Lung microvascular endothelial cell (primary cell): ENCODE results near the gene ASB11. TPM values are rescaled to one million over a fixed set of nuclear protein-coding genes. Genes with fewer than 3 reads are reported as not detected.
A peak's percentile ranks its signal among the peaks of the same experiment; 100 is the strongest.

Experiments
- DNase-seq, 2 donors: peaks; one replicate each; pipeline versions ENCODE4 v3.0.0 to v3.0.0-alpha.2; 2010; ENCODE audit warnings: low read depth in 2 of 2
- total RNA-seq: library from RNA; depleted of rRNA; stranded (reverse); fragments of >200 nt; gene quantifications from 2 replicates; pipeline ENCODE4 v1.2.1, GENCODE V29; 2014

ASB11 gene, protein sequence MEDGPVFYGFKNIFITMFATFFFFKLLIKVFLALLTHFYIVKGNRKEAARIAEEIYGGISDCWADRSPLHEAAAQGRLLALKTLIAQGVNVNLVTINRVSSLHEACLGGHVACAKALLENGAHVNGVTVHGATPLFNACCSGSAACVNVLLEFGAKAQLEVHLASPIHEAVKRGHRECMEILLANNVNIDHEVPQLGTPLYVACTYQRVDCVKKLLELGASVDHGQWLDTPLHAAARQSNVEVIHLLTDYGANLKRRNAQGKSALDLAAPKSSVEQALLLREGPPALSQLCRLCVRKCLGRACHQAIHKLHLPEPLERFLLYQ
- not detected in 2 replicates for total RNA-seq

DNA sequence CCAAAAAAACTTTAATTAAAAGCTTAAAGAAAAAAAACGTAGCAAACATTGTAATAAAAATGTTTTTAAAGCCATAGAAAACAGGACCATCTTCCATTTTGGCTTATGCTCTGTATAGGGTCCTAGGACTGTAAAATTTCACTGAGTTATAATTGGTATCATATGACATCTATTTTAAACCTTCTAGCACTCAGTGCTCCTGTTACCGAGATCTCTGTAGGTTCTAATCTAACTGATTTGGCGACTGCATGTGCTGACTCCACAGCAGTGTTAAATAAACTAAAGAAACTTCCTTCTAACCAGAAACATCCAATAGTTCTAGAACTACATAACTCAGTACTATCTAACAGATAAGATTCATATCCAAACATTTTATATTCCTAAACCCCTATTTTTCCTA lies at the start of gene ASB11:
TSS of gene ASB11 (minus strand) at position 132 of the 400 bp plus-strand sequence. CDS start at position 97, 35 bp downstream.
- DNase-seq: no peak

DNA sequence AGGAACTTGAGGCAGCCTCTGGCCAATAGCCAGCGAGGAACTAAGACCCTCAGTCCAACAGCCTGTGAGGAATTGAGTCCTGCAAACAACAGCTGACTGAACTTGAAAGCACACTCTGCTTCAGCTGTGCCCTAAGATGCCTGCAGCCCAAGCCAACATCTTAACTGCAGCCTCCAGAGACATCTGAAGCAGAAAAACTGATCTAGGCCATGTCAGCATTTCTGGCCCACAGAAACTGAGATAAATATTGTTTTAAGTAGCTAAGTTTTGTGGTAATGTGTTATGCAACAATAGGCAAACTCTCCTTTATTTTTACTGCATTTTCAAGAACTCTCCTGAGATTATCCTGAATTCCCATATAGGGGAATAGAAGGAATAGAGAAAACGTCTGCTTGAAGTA lies 44.3 kb upstream of the ASB11 start:
- no peak for DNase-seq

DNA sequence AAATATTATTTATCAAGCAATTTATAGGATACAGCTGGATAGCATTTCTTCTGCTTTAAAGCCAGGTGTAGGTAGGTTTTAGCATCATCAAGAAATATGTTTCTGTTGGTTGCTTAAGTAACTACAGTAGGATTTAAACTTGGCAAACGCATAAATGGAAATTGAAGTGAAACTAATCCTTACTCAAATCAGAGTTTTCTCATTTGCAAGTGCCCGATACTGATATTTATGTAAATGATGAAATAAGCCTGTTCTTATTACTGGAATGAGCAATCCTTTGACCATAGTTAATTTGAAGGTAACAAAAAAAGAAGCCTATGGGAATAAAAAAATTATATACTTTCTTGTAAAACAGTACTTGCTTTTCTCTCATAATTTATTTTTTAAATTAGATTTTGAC lies 43.1 kb upstream of the ASB11 start:
- DNase-seq: no peak

DNA sequence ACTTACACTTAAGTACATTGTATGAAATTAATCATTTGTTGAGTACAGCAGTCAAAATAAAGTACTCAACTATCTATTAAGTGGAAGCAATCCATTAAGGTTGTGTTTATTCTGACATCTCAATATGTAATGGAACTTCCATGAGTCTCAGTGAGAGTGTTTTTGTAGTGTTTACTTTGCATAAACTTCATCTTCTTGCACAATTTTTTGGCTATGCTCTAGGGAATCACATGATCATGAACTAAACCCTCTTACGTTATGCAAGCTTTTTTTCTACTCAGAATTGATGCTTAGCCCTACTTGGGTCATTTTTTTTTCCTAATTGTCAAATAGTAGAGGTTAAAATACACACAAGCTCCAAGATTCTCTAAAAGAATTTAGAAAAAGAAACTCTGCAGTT lies 41.0 kb upstream of the ASB11 start:
- no peak for DNase-seq

DNA sequence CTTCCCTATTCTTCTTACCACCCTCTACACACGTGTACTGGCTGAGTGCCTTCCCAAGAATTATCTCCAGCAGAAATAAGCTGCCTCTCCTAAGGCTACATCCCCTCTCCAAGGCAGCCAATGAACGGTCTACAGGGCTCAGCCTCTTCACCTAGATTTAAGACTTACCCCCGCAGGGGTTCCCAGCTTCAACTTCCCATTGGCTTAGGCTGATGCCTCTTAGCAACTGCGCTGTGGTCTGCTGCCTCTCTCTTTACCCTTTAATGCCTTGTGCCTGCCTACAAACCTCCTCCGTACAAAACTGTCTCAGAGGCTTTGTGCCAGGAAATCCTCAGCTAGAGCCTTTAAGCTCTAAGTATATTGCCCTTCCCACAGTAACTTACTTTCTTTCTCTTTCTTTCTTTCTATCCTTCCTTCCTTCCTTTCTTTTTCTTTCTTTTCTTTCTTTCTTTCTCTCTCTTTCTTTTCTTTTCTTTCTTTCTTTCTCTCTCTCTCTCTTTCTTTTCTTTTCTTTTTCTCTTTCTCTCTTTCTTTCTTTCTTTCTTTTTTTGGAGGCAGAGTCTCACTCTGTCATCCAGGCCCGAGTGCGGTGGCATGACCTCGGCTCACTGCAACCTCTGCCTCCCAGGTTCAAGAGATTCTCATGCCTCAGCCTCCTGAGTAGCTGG lies 35.0 kb upstream of the ASB11 start:
- no peak for DNase-seq

DNA sequence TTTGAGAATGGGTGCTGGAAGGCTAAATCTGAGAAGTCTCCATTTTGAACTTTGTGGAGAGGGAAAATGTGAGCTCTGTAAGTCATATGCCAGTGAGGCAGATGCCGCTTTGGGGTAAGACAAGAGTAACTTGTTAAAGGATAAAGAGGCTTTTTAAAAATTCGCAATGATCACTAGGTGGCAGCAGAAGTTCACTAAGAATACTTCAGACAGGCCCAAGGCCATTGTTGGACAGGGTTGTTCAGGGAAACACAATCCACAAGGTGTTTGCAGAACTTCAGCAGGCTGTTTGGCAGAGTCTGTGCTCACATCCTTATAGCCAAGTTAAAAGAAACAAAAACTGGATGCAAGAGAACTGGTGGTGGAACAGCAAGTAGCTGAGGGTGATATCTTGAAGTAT lies 33.6 kb upstream of the ASB11 start:
- DNase-seq: peak; percentile 68 to 82

DNA sequence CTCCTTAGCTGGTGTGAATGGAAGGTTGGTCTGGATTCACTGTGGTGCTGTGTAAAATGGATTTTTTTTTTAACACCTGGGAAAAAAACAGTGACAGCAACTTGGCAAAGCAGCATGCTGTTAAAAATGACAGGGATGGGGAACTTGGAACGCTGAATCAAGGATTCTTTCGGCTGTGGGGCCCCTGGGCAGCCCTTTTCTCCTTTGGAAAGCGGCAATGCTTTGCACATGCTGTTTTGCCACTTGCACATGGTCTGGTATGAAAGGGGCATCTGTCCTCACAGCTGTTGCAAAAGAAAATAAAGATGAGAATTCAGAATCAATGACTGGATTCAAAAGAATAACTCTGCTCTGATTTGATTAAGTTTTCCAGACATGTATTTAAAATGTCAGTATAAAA lies 30.5 kb upstream of the ASB11 start:
- DNase-seq: no peak

DNA sequence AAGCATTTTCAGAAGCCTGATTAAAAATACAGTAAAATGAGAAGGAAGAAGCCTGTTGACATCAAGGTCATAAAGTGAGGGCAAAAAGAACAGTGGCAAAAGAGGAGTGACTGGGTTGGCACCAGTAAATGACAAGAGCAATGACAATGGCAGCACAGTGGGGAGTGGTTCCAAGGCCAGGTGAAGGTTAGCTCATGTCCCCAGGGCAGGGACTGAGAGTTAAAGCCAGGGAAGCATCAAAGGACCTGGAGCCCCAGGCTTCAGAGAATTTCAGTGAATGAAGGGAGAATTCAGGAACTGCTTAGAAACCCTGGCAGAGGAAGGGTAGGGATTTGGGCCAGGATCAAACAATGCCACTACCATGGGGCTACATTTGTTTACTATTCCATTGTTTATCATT lies 28.7 kb upstream of the ASB11 start:
- DNase-seq: no peak

DNA sequence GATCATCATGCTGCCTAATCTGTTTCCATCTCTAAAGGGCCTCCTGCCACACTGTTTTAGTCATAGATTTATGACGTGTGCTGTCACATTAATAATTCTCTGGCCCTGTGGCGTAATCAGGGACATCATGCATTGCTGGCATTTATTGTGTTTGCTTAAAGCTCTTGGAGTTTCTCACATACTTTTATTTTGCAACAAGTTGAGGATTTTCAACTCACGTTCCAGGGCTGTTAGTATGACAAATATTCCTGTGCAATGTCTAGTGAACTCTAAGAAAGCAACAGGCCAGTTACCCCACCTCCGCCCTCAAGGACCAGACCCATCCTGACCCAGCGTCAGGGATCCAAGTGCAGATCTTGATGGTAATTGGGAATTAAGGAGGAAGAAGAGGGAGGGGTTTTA lies 27.6 kb upstream of the ASB11 start:
- DNase-seq: no peak

DNA sequence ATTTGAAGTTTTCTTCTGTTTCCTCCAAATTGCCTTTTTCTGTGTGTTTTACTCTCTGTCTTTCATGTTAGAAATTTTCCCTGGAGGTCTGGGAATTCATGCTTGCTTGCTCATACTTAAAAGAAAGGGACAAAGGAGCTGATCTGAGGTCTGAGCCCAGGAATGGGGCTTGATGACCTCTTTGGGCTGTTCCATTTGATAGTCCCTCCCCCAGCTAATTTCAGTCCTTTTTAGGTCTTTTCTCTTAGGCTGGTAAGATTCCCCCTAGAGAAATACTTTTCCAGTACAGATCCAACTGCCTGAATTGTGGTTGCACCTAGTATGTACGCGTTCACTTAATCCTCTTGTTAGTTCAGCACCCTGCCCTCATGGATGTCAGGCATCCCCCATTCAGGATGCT lies 25.4 kb upstream of the ASB11 start:
- DNase-seq: no peak

DNA sequence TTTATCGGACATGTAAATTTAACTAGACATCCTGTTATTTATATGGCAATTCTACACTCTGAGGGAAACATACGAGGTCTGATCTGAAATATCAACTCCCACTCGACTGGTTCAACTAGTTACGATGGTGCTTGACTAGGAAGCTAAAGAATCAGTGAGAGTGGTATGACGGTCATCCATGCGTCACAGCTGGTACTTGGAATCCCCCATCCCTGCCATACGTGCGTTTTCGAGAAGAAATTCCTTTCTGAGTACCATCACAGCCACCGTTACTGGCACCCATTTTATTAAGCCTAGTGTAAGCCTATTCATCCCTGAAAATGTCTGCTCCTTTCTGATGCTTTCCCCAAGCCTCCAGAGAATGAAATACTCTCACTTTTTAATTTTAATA lies 20.6 kb upstream of the ASB11 start:
- peak; percentile 60 to 71 for DNase-seq

DNA sequence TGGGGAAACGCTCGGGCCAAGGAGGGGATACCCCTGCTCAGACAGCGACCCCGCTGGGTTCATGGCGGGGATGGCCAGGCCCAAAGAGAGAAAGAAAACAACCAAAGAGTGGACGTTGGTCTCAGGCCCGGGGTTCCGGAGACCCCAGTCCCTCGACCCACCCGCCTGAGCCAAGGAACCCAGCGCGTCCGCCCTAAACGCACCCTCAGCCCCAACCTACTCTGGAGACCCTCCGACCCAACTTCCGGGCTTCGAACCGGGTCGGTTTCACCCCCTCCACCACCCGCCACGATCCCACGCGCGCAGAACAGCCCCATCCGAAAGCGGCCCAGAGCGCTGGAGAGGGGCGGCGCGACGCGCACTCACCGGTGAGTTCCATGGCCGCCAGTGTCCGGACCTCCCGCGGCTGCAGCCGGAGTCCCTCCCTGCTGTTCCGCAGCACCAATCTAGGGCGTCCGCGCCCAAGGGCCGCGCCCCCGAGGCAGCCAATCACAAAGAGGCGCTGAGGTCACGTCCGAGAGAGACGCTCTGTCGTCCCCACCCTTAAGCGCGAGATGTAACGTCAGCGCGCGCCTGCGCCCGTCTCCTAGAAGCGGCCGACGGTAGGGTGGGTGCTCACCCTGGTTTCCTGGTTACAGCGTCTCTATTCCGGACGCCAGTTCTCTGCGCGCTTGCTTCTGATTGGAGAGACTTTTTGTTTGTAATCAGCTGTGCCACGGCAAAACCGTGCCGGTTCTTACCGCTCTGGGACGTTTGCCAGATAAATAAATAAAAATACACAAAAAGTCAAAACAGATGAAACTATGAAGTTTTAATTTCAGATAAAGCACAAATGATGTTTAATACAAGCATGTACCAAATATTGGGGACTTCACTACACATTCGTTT lies 19.9 kb upstream of the ASB11 start, which contains the start of gene PIGA:
TSS of gene PIGA (minus strand) at position 389 of the 888 bp plus-strand sequence. CDS start 3,593 bp downstream, outside the sequence.
- DNase-seq: peak; percentile 97 to 98

DNA sequence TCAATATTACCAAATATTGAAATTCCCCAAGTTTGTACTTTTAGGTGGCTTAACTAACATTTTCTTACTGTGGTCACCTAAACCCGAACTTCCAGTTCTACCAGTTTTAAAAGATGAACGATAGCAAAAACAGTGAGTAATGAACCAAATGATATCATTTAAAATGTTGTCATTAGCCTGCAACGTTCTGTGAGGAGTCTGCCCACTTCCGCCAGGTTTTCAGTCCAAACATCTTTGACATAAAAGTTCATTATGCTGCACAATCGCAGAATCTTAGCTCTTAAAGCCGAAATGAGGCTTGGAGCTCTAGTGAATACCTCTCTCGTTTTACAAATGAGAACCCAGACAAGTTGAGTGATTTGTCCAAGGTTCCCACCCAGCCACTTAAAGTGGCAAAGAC lies 19.1 kb upstream of the ASB11 start:
- peak; percentile 25 for DNase-seq

DNA sequence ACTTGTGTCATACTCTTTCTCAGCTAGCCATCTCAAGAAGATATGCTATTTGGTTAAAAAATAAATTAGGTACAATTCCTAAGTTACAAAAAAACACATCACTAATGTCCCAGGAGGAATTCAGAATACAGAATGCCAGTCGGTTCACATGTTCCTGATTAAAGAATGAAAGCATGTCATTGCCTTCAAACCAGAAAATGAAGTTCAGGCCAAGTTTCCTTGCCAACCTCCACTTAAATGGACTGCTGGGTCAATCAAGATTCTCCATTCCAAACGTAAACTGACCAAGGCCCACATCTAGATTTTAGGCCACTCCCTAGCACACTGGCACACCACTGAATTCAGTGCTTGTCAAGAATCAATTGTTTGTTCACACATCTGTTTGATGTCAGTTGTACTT lies 13.4 kb upstream of the ASB11 start:
- no peak for DNase-seq

DNA sequence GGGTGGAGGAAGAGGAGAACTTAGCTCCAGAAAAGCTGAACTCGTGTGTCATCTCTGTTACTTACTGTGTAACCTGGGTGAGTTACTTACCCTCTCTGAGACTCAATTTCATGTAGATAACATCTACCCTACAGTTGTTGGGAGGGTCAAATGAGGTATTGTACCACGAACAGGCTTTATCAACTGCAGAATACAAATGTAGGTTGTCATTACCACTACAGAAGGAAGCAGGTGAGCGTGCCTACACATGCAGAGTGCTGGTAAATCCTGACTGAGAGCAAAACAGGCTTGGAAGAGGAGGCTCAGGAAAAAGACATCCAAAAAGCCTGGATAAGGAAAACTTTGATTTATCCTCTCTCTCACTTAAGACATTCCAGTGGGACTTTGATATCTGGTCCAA lies 12.7 kb upstream of the ASB11 start:
- DNase-seq: no peak

DNA sequence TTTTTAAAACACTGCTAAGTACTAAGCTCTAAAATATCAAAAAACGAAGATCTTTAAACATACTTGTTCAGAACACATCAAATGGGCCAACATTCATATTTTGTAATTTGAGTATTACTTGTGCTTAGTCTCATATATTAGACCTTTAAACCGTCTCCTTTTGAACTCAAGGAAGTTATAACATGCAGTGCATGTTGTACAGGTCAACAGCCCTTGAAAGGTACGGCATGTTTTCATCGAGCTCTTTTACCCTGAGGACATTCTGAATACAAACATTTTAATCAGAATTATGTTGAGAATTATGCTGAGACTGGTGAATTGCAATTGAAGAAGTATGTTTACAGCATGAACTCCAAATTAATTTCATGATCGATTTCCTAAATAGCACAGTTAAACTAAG lies 7.0 kb upstream of the ASB11 start:
- no peak for DNase-seq

DNA sequence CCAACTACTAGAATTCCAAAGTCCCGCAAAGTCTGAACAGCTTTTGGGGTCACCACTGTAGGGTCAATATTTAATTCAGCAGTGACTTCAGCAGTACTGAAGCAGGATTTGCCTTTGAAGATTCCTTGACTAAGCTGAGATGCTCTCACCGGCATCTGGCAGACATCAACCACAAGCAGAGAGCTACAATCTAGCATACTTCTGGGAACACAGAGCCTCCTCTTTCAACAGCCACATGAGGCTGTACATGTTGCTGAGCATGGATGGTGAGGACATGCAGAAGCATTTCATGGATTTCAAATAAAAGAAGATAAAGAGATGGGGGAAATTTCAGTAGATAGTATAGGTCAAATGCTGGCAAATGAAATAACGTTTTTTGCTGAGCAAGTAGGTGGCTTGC lies 6.6 kb upstream of the ASB11 start:
- no peak for DNase-seq

DNA sequence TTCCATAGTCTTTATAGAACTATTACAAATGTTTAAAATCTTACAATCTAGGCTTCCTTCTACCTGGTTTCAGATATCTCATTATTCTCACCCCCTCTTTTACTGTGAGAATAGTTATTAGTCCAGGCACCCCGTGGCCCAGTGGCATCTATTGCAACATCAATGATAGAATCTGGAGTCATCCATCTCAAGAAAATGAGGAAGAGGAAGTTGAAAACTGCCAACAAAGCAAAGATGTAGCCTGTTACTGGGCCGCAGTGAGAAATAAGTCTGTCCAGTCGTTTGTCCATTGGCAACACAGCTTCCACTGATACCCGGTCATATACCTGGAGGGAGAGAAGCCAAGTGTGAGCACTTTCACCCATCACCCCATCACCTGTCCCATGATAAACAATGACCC lies 6.0 kb upstream of the ASB11 start:
- DNase-seq: no peak

DNA sequence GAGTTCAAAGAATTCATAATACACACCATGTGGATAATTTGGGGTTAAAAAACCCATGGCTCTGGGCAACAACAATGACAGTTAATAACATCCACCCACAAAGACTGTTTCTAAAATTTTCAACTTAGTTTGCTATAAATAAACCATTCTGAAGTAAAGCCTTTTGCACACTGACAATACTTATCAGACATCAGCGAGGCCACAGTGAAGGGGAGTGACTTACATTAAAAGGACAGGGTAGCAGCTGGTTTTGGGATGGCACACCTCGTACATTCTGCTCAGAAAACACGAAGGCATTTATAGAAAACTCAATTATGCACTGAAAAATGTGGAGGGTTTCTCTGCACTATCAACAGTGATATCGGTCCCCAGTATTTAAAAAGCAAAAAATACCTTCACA lies 4.9 kb upstream of the ASB11 start:
- no peak for DNase-seq

DNA sequence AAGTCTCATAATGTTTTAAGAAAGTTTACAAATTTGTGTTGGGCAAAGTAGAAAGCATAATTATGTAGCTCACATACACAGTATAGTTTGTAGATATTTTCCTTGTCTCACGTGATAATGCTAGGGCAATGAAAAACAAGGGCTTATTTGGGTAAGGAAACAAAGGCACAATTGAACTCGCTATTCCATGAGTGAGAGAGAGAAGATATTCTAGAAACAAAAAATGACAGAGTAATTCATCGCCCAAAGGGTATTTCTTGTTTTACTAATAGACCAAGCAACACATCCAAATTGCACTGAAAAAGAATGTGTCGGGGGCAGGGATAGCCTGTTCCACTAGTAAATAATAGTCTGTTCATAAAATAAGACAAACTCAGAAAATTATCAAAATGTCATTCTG lies 3.6 kb upstream of the ASB11 start:
- no peak for DNase-seq

DNA sequence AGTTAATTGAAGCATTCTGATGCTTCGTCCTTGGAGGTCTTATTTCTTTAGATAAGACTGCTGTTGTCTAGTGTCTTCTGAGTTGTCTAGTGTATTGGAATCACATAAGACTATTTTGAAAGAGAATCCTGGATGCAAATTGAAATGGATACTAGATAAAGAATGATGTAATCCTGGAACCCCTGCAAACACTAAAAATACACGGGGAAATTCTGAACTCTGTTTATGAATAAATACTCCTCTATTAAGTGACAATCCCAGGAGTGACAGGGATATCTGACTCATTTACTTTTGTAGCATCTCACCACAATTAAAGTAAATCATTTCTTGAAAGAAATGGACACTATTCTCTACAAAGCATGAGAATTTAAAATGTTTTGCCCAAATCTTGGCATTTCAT lies 968 bp downstream of the ASB11 start:
- DNase-seq: no peak

DNA sequence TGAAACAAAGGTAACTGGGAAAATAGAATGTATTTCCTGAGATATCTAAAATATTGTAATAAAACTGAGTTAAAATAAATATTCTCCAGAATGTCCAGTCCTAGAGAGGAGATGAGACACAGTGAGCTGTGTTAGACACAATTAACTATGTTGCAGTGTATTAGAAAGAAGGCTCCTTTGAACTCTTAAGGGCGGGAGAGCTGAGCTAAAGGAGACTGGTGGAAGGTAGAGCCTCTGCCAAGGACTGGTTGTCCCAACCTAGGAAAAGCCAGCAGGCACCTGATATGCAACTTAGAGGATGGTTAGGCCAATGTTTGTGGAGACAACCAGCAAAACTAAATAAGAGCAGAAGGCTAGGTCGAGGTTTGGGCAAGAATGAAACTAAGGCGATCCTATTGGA lies 4.3 kb downstream of the ASB11 start:
- DNase-seq: no peak
